Mesothelial cell of epicardium (in vitro differentiated cells): ENCODE results near the gene SFPQ. TPM values are rescaled to one million over a fixed set of nuclear protein-coding genes. Genes with fewer than 3 reads are reported as not detected.

Experiments used
- DNase-seq, 2 experiments: peaks; one replicate each; pipeline ENCODE4 v3.0.0; 2021; ENCODE audit warnings: low spot score in 2 of 2; ENCODE audit not compliant: unreplicated experiment in 2 of 2
- H3K27ac Mint-ChIP-seq: 2 replicates; pipeline ENCODE4 v1.8.0; 2021; ENCODE audit warnings: mixed read lengths
- H3K27me3 Mint-ChIP-seq: 2 replicates; pipeline ENCODE4 v1.8.0; 2021; ENCODE audit warnings: low read depth, mixed read lengths
- H3K36me3 Mint-ChIP-seq: 2 replicates; pipeline ENCODE4 v1.8.0; 2021; ENCODE audit warnings: mixed read lengths
- H3K4me1 Mint-ChIP-seq: 2 replicates; pipeline ENCODE4 v1.8.0; 2021; ENCODE audit warnings: mixed read lengths
- H3K4me3 Mint-ChIP-seq: 2 replicates; pipeline ENCODE4 v1.8.0; 2021; ENCODE audit warnings: mild to moderate bottlenecking, moderate library complexity, mixed read lengths
- H3K9me3 Mint-ChIP-seq: 2 replicates; pipeline ENCODE4 v1.8.0; 2021; ENCODE audit warnings: mixed read lengths
- total RNA-seq: library from RNA; stranded (reverse); gene quantifications from 3 replicates; pipeline ENCODE4 v1.2.1, GENCODE V29; 2021
- TF ChIP-seq, protein P1 (sequence below): fragments of 200-600 bp; sonication (generic); IDR thresholded peaks from one replicate; pipeline ENCODE4 v1.5.0; 2021; ENCODE audit warnings: antibody characterized with exemption; ENCODE audit not compliant: unreplicated experiment

Gene SFPQ
- total RNA-seq, 1 donor from 2014 or later = 793 TPM

DNA sequence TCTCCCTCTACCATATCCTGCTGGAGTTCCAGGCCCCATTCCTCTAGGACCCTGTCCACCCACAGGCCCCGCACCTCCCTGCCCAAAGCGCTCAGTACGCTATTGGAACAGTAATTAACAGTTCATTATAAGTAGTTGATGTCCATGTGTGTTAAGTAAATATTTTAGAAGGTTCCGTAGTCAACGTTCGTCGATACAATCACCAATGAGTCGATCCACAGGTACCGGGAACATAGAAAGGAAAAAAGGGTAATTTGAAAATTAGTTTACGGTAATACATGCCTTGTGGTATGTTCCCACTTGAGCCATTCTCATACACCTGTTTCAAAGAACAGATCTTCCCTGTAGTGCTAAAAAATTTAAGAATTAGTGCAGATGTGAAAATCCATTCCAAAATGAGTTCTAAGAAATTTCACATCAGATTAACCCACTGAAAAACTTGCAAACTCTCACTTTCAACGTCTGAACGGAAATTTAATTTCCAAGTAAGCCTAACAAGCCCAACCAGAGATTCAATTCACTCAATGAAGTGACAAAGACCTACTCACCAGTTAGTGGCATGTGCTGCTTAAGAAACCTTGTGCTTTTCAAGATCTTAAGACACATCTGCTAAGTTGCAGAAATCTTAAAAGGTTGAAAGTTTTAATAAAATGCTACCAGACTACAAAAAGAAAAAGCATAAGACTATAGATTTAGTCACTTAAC, 8.3 kb downstream of the SFPQ start:
- Mint-ChIP-seq H3K27ac (peak overlapping the region; percentile 78), H3K4me1 (peaks cover 67% of the 10 kb centered on the region), H3K27me3 (no peaks in the 10 kb centered on the region), H3K9me3 (no peaks in the 10 kb centered on the region), H3K36me3 (peaks cover 68% of the 10 kb centered on the region), H3K4me3 (no peak overlapping the region)
- TF ChIP-seq, protein P1, sequence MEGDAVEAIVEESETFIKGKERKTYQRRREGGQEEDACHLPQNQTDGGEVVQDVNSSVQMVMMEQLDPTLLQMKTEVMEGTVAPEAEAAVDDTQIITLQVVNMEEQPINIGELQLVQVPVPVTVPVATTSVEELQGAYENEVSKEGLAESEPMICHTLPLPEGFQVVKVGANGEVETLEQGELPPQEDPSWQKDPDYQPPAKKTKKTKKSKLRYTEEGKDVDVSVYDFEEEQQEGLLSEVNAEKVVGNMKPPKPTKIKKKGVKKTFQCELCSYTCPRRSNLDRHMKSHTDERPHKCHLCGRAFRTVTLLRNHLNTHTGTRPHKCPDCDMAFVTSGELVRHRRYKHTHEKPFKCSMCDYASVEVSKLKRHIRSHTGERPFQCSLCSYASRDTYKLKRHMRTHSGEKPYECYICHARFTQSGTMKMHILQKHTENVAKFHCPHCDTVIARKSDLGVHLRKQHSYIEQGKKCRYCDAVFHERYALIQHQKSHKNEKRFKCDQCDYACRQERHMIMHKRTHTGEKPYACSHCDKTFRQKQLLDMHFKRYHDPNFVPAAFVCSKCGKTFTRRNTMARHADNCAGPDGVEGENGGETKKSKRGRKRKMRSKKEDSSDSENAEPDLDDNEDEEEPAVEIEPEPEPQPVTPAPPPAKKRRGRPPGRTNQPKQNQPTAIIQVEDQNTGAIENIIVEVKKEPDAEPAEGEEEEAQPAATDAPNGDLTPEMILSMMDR = no peak
- no peak for DNase-seq

GRCh38 chr1:35181790-35182455, 11.0 kb downstream of the SFPQ start:
- H3K27ac Mint-ChIP-seq = peak overlapping the region; percentile 48
- no peaks in the 10 kb centered on the region for H3K9me3 Mint-ChIP-seq
- H3K4me3 Mint-ChIP-seq = no peak overlapping the region
- peaks cover 55% of the 10 kb centered on the region for H3K36me3 Mint-ChIP-seq
- TF ChIP-seq, protein P1 = no peak
- peaks cover 41% of the 10 kb centered on the region for H3K4me1 Mint-ChIP-seq
- no peaks in the 10 kb centered on the region for H3K27me3 Mint-ChIP-seq
- DNase-seq = no peak

GRCh38 chr1:35180776-35181374, 12.1 kb downstream of the SFPQ start:
- Mint-ChIP-seq H3K27ac (no peak overlapping the region), H3K4me3 (no peak overlapping the region)
- no peak for DNase-seq

DNA sequence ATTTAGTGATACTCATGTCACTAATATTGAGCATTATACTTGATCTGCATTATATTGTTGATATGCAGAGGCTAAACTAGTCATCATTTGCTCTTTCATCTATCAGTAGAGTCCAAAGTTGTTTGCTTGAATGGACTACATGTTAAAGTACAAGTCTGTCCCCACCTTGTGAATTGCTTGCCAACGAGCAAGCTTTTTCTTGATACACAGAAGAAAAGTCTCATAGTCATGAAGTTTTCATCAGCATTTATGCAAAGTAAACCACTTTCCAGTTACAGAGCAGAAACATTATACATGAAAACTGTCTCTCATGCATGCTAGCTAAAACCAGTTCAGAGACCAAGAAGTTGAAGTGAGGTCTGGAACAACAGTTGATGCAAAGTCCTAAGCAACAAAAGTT, 13.0 kb downstream of the SFPQ start:
- Mint-ChIP-seq H3K9me3 (no peaks in the 10 kb centered on the region), H3K4me3 (no peak overlapping the region), H3K27ac (no peak overlapping the region), H3K27me3 (no peaks in the 10 kb centered on the region), H3K4me1 (peaks cover 28% of the 10 kb centered on the region), H3K36me3 (peaks cover 52% of the 10 kb centered on the region)
- TF ChIP-seq, protein P1 = no peak
- DNase-seq = no peak

More at GRCh38 chr1:35180776-35181374, 12.1 kb downstream of the SFPQ start:
- no peaks in the 10 kb centered on the region for H3K27me3 Mint-ChIP-seq
- H3K4me1 Mint-ChIP-seq = peaks cover 33% of the 10 kb centered on the region
- H3K9me3 Mint-ChIP-seq = no peaks in the 10 kb centered on the region
- H3K36me3 Mint-ChIP-seq = peaks cover 54% of the 10 kb centered on the region
- TF ChIP-seq, protein P1 = no peak

DNA sequence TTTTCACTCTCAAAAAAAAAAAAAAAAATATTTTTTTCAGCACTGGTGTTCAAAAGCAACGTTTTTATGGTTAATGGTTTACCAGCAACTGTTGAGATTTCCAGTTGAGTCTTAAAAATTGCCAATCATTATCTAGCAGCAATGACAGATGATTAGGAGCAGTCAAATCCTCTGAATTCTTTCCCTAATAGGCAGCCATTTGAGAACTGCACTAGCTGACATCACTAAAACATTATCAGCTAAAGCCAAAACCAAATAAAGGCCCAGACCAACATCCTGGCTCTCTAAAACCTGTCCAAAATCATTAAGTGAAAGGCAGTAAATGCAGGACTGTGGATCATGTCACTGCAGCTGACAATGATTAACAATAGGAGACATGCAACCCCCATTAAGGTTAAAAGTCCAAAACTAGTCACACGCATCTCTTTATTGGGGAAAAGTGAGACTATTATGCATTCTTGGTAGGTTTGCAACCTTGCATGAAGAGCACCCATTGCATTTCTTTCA, 14.0 kb downstream of the SFPQ start:
- peaks cover 43% of the 10 kb centered on the region for H3K36me3 Mint-ChIP-seq

More for the DNA sequence above, 14.0 kb downstream of the SFPQ start:
- no peak for DNase-seq
- Mint-ChIP-seq H3K4me3 (no peak overlapping the region), H3K27ac (no peak overlapping the region), H3K9me3 (no peaks in the 10 kb centered on the region), H3K27me3 (no peaks in the 10 kb centered on the region), H3K4me1 (peaks cover 23% of the 10 kb centered on the region)
- TF ChIP-seq, protein P1 = no peak
